ENCODE results near the gene JAML.

JAML gene

GRCh38 chr11:118175031-118175992, 49.5 kb downstream of the JAML start:
- Mint-ChIP-seq H3K27me3 (peaks cover 58% of the 10 kb centered on the region), H3K27ac (no peak overlapping the region), H3K36me3 (no peaks in the 10 kb centered on the region), H3K4me3 (no peak overlapping the region), H3K9me3 (no peaks in the 10 kb centered on the region), H3K4me1 (no peaks in the 10 kb centered on the region)
- ATAC-seq, result no peak

GRCh38 chr11:118174006-118174567, 50.7 kb downstream of the JAML start:
- H3K4me3 Mint-ChIP-seq, result no peak overlapping the region
- no peak overlapping the region for H3K27ac Mint-ChIP-seq
- no peaks in the 10 kb centered on the region for H3K9me3 Mint-ChIP-seq
- peaks cover 58% of the 10 kb centered on the region for H3K27me3 Mint-ChIP-seq
- H3K36me3 Mint-ChIP-seq, result no peaks in the 10 kb centered on the region
- ATAC-seq, result no peak
- H3K4me1 Mint-ChIP-seq, result no peaks in the 10 kb centered on the region

GRCh38 chr11:118172356-118172755, 52.5 kb downstream of the JAML start:
- H3K27ac Mint-ChIP-seq, result no peak overlapping the region
- no peaks in the 10 kb centered on the region for H3K9me3 Mint-ChIP-seq
- H3K27me3 Mint-ChIP-seq, result peaks cover 64% of the 10 kb centered on the region
- no peak for ATAC-seq
- no peaks in the 10 kb centered on the region for H3K36me3 Mint-ChIP-seq
- H3K4me1 Mint-ChIP-seq, result no peaks in the 10 kb centered on the region
- H3K4me3 Mint-ChIP-seq, result no peak overlapping the region

- peak; percentile 61 for ATAC-seq
- peaks cover 66% of the 10 kb centered on the region for H3K27me3 Mint-ChIP-seq
- H3K36me3 Mint-ChIP-seq, result no peaks in the 10 kb centered on the region
- H3K27ac Mint-ChIP-seq, result no peak overlapping the region
- H3K4me3 Mint-ChIP-seq, result no peak overlapping the region
- no peaks in the 10 kb centered on the region for H3K9me3 Mint-ChIP-seq
- no peaks in the 10 kb centered on the region for H3K4me1 Mint-ChIP-seq
Measured at GRCh38 chr11:118171269-118172062, 53.3 kb downstream of the JAML start.

- Mint-ChIP-seq H3K4me3 (no peak overlapping the region), H3K4me1 (no peaks in the 10 kb centered on the region), H3K36me3 (no peaks in the 10 kb centered on the region), H3K27me3 (peaks cover 65% of the 10 kb centered on the region), H3K27ac (no peak overlapping the region), H3K9me3 (no peaks in the 10 kb centered on the region)
- ATAC-seq, result no peak
Measured at GRCh38 chr11:118170882-118171268, 53.9 kb downstream of the JAML start.

- no peak overlapping the region for H3K4me3 Mint-ChIP-seq
- no peak for ATAC-seq
- H3K36me3 Mint-ChIP-seq, result no peaks in the 10 kb centered on the region
- no peaks in the 10 kb centered on the region for H3K4me1 Mint-ChIP-seq
- H3K27me3 Mint-ChIP-seq, result peaks cover 58% of the 10 kb centered on the region
- H3K27ac Mint-ChIP-seq, result no peak overlapping the region
- no peaks in the 10 kb centered on the region for H3K9me3 Mint-ChIP-seq
Measured at GRCh38 chr11:118170231-118170630, 54.6 kb downstream of the JAML start.

GRCh38 chr11:118169300-118170140, 55.3 kb downstream of the JAML start:
- Mint-ChIP-seq H3K4me1 (no peaks in the 10 kb centered on the region), H3K4me3 (no peak overlapping the region), H3K36me3 (no peaks in the 10 kb centered on the region), H3K27me3 (peaks cover 55% of the 10 kb centered on the region), H3K27ac (no peak overlapping the region), H3K9me3 (no peaks in the 10 kb centered on the region)
- no peak for ATAC-seq

- Mint-ChIP-seq H3K9me3 (no peaks in the 10 kb centered on the region), H3K4me3 (no peak overlapping the region), H3K36me3 (no peaks in the 10 kb centered on the region), H3K27ac (no peak overlapping the region), H3K27me3 (peaks cover 57% of the 10 kb centered on the region), H3K4me1 (no peaks in the 10 kb centered on the region)
- ATAC-seq, result no peak
Measured at GRCh38 chr11:118168751-118169150, 56.1 kb downstream of the JAML start.

GRCh38 chr11:118168316-118168715, 56.5 kb downstream of the JAML start:
- Mint-ChIP-seq H3K36me3 (no peaks in the 10 kb centered on the region), H3K4me3 (no peak overlapping the region), H3K9me3 (no peaks in the 10 kb centered on the region), H3K27ac (no peak overlapping the region), H3K4me1 (no peaks in the 10 kb centered on the region), H3K27me3 (peaks cover 61% of the 10 kb centered on the region)
- no peak for ATAC-seq

GRCh38 chr11:118167906-118168305, 56.9 kb downstream of the JAML start:
- Mint-ChIP-seq H3K4me3 (no peak overlapping the region), H3K36me3 (no peaks in the 10 kb centered on the region), H3K9me3 (no peaks in the 10 kb centered on the region), H3K4me1 (no peaks in the 10 kb centered on the region), H3K27me3 (peaks cover 64% of the 10 kb centered on the region), H3K27ac (no peak overlapping the region)
- no peak for ATAC-seq

GRCh38 chr11:118167253-118167652, 57.6 kb downstream of the JAML start:
- Mint-ChIP-seq H3K9me3 (no peaks in the 10 kb centered on the region), H3K4me1 (no peaks in the 10 kb centered on the region)
- no peak for ATAC-seq

GRCh38 chr11:118166641-118167040, 58.2 kb downstream of the JAML start:
- H3K27me3 Mint-ChIP-seq, result peaks cover 69% of the 10 kb centered on the region
- ATAC-seq, result no peak
- no peaks in the 10 kb centered on the region for H3K36me3 Mint-ChIP-seq
- H3K27ac Mint-ChIP-seq, result no peak overlapping the region
- no peaks in the 10 kb centered on the region for H3K4me1 Mint-ChIP-seq
- no peak overlapping the region for H3K4me3 Mint-ChIP-seq
- no peaks in the 10 kb centered on the region for H3K9me3 Mint-ChIP-seq

More at GRCh38 chr11:118167253-118167652, 57.6 kb downstream of the JAML start:
- Mint-ChIP-seq H3K4me3 (no peak overlapping the region), H3K27me3 (peaks cover 64% of the 10 kb centered on the region), H3K27ac (no peak overlapping the region), H3K36me3 (no peaks in the 10 kb centered on the region)

- ATAC-seq, result no peak
- H3K4me1 Mint-ChIP-seq, result no peaks in the 10 kb centered on the region
- H3K4me3 Mint-ChIP-seq, result no peak overlapping the region
- no peak overlapping the region for H3K27ac Mint-ChIP-seq
- H3K36me3 Mint-ChIP-seq, result no peaks in the 10 kb centered on the region
- peaks cover 65% of the 10 kb centered on the region for H3K27me3 Mint-ChIP-seq
- no peaks in the 10 kb centered on the region for H3K9me3 Mint-ChIP-seq
Measured at GRCh38 chr11:118164885-118165284, 59.9 kb downstream of the JAML start.

GRCh38 chr11:118163494-118163893, 61.3 kb downstream of the JAML start:
- no peaks in the 10 kb centered on the region for H3K4me1 Mint-ChIP-seq
- no peak overlapping the region for H3K27ac Mint-ChIP-seq
- H3K36me3 Mint-ChIP-seq, result no peaks in the 10 kb centered on the region
- no peak overlapping the region for H3K4me3 Mint-ChIP-seq
- H3K9me3 Mint-ChIP-seq, result no peaks in the 10 kb centered on the region
- peaks cover 65% of the 10 kb centered on the region for H3K27me3 Mint-ChIP-seq
- no peak for ATAC-seq

- Mint-ChIP-seq H3K9me3 (no peaks in the 10 kb centered on the region), H3K27ac (no peak overlapping the region), H3K27me3 (peaks cover 67% of the 10 kb centered on the region), H3K36me3 (no peaks in the 10 kb centered on the region), H3K4me1 (no peaks in the 10 kb centered on the region), H3K4me3 (no peak overlapping the region)
- ATAC-seq, result no peak
Measured at GRCh38 chr11:118162846-118163245, 62.0 kb downstream of the JAML start.
